H54 (cell line): ENCODE data around the gene CDK6.
A peak's percentile ranks its signal among the peaks of the same experiment; 100 is the strongest.

ENCODE experiments used
- DNase-seq: peaks from one replicate; pipeline ENCODE4 v3.0.0; 2011; ENCODE audit warnings: low spot score, mixed read lengths; ENCODE audit not compliant: insufficient read length
- FAIRE-seq: peaks from 3 replicates; lab custom pipeline; 2011; peaks lifted over from hg19 to GRCh38; lab: Jason Lieb, UNC
- POLR2A ChIP-seq: IDR thresholded peaks from 2 replicates; pipeline ENCODE4 v1.6.1; 2011; ENCODE audit warnings: low read depth, mild to moderate bottlenecking, low read length

Gene CDK6

DNA sequence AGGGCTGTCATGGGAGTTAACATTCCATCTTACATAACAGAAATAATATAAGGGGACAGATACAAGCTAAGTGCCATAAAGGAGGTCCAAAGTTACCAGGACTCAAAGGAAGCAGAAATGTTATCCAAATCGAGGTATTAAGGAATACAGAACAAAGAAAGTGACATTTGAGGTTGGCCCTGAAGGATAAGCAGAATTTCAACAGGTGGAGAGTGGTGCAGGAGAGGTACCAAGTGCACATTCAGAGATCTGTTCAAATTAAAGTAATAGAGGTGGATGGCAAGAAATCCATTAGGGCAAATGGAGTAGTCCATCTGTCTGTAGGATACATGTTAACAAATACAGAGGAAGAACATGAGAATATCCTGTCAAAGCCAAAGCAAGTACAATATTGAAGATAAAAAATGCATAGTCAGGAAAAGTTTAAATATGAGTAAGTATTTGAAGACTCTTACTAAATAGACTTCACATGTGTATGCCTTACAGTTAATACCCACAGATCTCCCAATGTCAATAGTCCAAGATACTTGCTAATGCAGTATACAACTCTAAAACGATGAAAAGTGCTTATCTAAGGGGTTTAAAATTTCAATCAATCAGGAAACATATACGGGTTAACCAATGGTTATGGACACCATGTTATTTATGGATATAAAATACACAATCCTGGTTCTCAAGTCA lies 10.0 kb downstream of the CDK6 start:
- TF ChIP-seq POLR2A: no peak

DNA sequence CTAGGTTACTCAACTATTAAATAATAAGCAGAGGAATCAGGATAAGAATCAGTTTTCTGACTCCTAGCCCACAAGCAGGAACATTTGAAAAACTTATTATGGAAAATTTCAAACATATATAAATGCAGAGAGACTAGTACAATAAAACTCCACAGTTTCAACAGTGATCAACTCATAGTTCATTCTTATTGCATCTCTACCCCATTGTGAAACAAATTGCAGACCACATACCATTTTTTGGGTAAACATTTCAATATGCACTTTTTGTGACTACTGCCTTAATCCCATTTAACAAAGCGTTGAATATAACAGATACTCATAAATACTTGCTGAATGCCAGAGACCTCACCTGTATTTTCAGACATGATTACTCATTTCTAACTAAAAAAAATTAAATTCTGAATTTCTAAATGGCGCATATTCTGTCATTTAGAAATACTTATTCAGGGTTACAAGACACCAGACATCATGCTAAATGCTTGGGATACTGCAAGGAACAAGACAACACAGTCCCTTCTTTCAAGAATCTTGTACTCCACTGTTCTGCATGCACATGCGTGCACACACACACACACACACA lies 11.4 kb downstream of the CDK6 start:
- TF ChIP-seq POLR2A: no peak
- DNase-seq: no peak
- FAIRE-seq: no peak

More for the DNA sequence above, 10.0 kb downstream of the CDK6 start:
- FAIRE-seq: peak; percentile 11
- no peak for DNase-seq

- TF ChIP-seq POLR2A: no peak
- FAIRE-seq: no peak
- DNase-seq: no peak
Measured at GRCh38 chr7:92824450-92824849, 11.9 kb downstream of the CDK6 start.

DNA sequence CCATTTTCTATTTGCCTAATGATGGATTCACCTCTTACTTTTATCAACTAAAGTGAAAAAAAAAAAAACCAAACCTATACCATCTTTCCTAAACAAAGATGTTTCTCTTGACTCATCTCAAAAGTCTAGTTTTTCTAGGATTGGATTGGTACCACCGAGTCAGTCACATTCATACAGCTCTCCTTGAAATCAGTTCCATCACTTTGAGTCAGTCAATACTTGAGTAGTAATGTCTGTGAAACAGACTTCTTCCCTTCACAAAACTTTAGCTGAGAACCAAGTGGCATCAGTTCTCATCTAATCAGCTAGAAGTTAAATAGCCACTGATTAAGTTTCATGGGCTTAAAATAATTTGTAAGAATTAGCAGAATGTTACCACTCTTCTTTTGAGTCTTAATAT lies 13.3 kb downstream of the CDK6 start:
- DNase-seq (no peak), FAIRE-seq (no peak)
- TF ChIP-seq POLR2A: no peak

- DNase-seq (no peak), FAIRE-seq (peak; percentile 71)
- TF ChIP-seq POLR2A: no peak
Measured at GRCh38 chr7:92820191-92820590, 16.2 kb downstream of the CDK6 start.

- no peak for TF ChIP-seq POLR2A
- FAIRE-seq: peak; percentile 23
- no peak for DNase-seq
Measured at GRCh38 chr7:92817398-92817797, 19.0 kb downstream of the CDK6 start.

DNA sequence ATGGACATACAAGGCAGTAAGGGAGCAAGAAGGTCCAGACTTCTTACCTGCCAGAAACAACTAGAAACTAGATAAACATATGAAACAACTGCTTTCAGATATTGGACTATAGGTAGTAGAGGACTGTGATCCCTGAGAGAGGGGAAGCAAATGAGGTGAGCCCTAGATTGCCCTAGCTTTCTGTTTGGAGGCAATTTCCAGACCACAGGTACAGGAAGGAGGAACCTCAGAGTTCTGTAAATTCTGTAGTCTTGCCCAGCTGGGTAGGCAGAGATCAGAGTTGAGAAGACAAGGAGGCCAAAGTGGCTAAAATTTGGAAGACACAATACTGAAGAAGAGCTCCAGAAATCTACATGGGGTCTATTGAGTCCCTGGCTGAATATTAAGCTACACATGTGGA lies 21.0 kb downstream of the CDK6 start:
- DNase-seq (no peak), FAIRE-seq (peak; percentile 15)
- TF ChIP-seq POLR2A: no peak

DNA sequence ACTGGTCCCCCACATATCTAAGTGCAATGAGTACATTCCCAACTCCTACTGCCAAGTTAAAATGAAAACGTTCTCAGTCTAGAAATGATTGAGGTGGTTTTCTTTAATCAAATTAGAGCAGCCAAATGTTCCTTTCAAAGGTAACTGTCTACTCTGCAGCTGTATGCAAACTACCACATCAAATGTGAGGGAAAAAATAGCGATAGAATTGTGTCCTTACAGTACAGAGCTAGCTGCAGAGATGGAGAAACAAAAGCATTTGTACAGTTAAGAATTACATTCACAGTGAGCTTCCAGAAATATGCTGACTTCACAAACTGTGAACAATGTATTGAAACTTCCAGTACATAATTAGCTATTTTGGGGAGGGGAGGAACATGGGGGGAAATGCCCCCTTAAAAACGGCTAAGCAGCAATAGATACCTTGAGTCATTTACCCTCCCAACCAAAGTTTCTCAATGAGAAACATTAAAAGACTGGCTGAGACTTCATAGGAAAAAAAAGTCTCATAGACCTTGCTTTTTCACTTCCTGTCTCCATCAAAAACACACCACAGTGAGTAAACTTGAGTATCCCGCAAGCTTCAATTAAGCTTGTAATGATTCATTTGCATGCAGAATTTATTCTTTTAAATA lies 22.9 kb downstream of the CDK6 start:
- peak; percentile 53 for FAIRE-seq
- TF ChIP-seq POLR2A: no peak

GRCh38 chr7:92811158-92811557 lies 25.2 kb downstream of the CDK6 start:
- TF ChIP-seq POLR2A: no peak
- FAIRE-seq (no peak), DNase-seq (no peak)

More for the DNA sequence above, 22.9 kb downstream of the CDK6 start:
- no peak for DNase-seq

DNA sequence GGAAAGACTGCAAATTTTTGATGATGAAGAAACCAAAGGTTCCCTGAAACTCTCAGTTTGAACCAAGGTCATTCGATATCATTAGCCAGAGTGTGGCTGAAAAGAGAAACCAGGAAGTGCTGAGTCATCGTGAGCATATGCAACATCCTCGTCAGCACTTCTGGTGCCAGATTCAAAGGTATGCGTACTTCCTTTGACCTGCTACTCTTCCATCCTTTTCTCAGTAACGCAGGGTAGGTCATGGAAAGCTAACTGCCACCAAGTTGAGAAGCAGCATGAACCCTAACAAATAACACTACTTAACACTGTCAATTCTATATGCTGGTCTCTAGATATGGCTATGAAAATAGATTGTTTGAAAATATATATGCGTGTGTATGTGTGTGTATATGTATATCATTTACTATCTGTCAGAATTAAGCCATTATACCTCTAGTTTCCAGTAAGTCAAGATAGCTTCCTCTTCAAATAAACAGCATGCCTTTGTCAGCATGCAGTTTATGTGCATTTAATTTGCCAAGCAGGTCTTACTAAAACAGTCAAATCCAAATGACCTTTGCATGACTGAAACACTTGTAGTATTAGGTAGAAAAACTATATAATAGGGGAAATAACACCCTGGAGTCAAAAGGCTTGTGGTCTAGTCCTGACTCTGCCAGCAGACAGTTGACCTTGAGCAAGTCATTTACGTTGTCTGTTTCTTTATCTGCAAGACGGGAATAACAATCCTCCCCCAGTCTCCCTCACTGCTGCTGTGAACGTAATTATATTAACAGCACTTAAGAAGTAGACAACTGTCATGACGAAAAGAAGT lies 26.4 kb downstream of the CDK6 start:
- peak; percentile 99 for FAIRE-seq
- no peak for TF ChIP-seq POLR2A
- peak; percentile 12 for DNase-seq

DNA sequence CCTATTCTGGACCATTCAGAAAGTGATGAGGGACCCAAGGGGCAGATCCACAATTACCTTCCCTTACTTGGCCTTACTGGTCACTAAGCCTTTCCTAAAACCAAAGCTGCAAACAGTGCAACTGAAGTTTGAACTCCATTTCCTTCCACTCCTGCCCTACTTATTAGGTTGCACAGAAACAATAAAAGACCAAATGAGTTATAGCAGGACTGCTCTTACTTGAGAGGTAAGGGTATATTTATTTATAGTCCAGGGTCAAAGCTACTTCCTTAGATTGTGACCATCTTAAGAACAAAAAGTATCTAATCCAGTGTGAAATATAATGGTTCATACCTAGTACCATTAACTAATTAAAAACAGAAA lies 27.0 kb downstream of the CDK6 start:
- FAIRE-seq: no peak
- no peak for TF ChIP-seq POLR2A
- DNase-seq: no peak

- no peak for FAIRE-seq
- TF ChIP-seq POLR2A: no peak
- no peak for DNase-seq
Measured at GRCh38 chr7:92808635-92809034, 27.7 kb downstream of the CDK6 start.

DNA sequence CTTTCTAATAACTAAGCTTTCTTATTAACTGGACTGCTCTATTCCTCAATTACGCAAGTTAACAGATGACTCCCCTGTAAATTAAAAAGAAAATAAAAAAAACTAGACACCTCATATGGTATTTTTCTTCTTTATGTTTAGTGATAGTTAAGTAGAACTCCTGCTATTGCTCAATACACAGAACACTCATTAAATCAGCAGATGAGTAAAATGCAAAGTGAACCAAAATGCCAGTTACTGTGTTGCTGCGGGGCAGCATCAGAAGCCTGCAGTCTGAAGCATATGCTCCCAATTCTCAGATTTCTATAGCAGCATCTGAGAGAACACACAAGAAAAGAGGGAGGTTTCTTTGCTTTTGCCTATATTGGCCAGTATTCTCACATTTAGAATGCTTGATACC lies 28.4 kb downstream of the CDK6 start:
- FAIRE-seq (no peak), DNase-seq (no peak)
- no peak for TF ChIP-seq POLR2A

DNA sequence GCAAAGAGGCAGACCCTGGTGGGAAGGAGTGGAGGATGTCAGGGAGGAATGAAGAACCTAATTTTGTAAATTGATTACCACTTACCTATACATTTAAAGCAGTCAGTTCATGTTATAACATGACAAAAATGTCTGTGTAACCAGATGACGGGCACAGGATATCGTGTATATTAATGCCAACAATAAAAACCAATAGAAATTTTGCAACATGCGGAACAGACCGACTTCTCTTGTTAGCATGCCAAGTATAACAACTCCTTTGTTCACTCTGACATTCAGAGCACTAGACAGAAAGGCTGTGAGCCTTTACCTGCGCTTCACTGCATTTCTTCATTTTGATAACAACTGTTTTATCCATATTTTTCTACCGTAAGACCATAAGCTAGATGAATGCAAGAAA lies 29.9 kb downstream of the CDK6 start:
- no peak for TF ChIP-seq POLR2A
- no peak for DNase-seq
- FAIRE-seq: no peak

GRCh38 chr7:92802406-92802805 lies 34.0 kb downstream of the CDK6 start:
- DNase-seq: no peak
- TF ChIP-seq POLR2A: no peak
- FAIRE-seq: no peak
